Effector memory CD4-positive, alpha-beta T cell (primary cell): Measurements from ENCODE around the gene MEGF6.

ENCODE experiments used
- DNase-seq, 3 donors: peaks; one replicate each; pipeline ENCODE4 v3.0.0-alpha.2; 2020
- H3K27ac ChIP-seq: 2 replicates; pipeline ENCODE4 v1.7.0; 2013; ENCODE audit warnings: mild to moderate bottlenecking, low read length, moderate library complexity; ENCODE audit not compliant: insufficient read depth, poor library complexity, severe bottlenecking
- H3K27me3 ChIP-seq: replicated peaks from 2 replicates; pipeline ENCODE4 v1.7.0; 2013; ENCODE audit warnings: mild to moderate bottlenecking, low read length; ENCODE audit not compliant: insufficient read depth, control insufficient read depth, poor library complexity, severe bottlenecking
- H3K36me3 ChIP-seq: 2 replicates; pipeline ENCODE4 v1.7.0; 2013; ENCODE audit warnings: mild to moderate bottlenecking, low read length, moderate library complexity; ENCODE audit not compliant: control insufficient read depth, insufficient read depth
- H3K4me1 ChIP-seq: 2 replicates; pipeline ENCODE4 v1.7.0; 2013; ENCODE audit warnings: low read length, mild to moderate bottlenecking; ENCODE audit not compliant: control insufficient read depth, insufficient read depth, poor library complexity, severe bottlenecking
- H3K4me3 ChIP-seq: 2 replicates; pipeline ENCODE4 v1.7.0; 2013; ENCODE audit warnings: low read length, low read depth, mild to moderate bottlenecking; ENCODE audit not compliant: insufficient read depth, poor library complexity, severe bottlenecking
- H3K9me3 ChIP-seq: 2 replicates; pipeline ENCODE4 v1.7.0; 2013; ENCODE audit warnings: mild to moderate bottlenecking, low read length, moderate library complexity; ENCODE audit not compliant: control insufficient read depth

Gene MEGF6

DNA sequence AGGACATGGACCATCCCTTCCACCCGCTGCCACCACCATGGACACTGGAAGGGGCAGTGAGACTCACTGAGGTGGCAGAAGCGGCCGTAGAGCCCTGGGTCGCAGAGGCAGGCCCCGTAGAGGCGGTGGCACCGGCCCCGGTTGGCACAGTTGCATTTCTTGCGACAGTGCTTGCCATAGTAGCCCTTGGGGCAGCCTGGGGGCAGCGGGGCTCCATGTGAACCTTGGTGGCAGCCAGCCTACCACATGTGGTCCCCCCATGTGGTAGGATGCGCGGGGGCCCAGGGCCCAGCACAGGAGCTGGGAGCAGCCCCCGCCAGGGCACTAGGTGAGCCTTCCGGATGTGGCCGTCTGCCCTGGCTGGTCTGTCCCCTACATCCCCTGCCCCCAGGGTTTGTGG is 105.3 kb downstream of the MEGF6 start:
- Histone ChIP-seq H3K27me3 (no peaks in the 10 kb centered on the region), H3K4me3 (no peak overlapping the region), H3K36me3 (peaks cover 20% of the 10 kb centered on the region), H3K9me3 (no peaks in the 10 kb centered on the region), H3K27ac (no peak overlapping the region), H3K4me1 (no peaks in the 10 kb centered on the region)
- DNase-seq, result no peak

DNA sequence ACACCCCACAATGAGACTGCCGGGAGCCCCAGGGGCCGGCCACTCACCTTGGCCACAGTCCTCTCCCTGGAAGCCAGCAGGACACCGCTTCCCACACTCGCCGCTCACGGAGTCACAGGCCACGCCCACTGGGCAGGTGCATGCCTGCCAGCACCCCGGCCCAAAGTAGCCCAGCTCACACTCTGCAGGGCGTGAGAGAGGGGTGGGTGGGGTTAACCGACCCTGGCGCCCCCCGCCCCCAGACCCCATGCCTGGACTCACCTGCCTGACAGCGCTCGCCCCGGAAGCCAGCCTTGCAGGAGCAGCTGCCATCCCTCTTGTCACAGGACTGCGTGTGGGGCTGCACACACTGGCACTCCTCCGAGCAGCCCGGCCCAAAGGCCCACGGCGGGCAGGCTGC is 106.1 kb downstream of the MEGF6 start:
- no peak for DNase-seq
- H3K27ac ChIP-seq, result no peak overlapping the region
- peaks cover 20% of the 10 kb centered on the region for H3K36me3 ChIP-seq
- no peak overlapping the region for H3K4me3 ChIP-seq
- H3K27me3 ChIP-seq, result no peaks in the 10 kb centered on the region
- no peaks in the 10 kb centered on the region for H3K4me1 ChIP-seq
- H3K9me3 ChIP-seq, result no peaks in the 10 kb centered on the region

DNA sequence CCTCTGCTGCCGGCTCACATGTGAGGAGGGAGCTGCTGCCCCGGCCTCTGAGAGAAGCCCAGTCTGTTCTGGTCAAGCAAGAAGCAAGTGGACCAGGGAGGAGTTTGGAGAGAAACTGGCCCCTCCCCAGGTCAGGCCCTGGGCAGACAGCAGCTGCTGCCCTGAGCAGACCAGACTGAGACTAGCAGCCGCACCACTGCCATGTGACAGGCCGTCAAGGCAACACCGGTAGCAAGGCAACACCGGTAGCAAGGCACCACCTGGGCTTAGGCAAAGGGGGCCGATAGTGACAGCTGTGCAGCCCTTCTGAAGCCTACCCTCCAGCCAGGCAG is 106.5 kb downstream of the MEGF6 start:
- H3K9me3 ChIP-seq, result no peaks in the 10 kb centered on the region
- no peak overlapping the region for H3K27ac ChIP-seq
- no peaks in the 10 kb centered on the region for H3K4me1 ChIP-seq
- no peaks in the 10 kb centered on the region for H3K27me3 ChIP-seq
- H3K36me3 ChIP-seq, result peaks cover 20% of the 10 kb centered on the region
- no peak for DNase-seq
- H3K4me3 ChIP-seq, result no peak overlapping the region

DNA sequence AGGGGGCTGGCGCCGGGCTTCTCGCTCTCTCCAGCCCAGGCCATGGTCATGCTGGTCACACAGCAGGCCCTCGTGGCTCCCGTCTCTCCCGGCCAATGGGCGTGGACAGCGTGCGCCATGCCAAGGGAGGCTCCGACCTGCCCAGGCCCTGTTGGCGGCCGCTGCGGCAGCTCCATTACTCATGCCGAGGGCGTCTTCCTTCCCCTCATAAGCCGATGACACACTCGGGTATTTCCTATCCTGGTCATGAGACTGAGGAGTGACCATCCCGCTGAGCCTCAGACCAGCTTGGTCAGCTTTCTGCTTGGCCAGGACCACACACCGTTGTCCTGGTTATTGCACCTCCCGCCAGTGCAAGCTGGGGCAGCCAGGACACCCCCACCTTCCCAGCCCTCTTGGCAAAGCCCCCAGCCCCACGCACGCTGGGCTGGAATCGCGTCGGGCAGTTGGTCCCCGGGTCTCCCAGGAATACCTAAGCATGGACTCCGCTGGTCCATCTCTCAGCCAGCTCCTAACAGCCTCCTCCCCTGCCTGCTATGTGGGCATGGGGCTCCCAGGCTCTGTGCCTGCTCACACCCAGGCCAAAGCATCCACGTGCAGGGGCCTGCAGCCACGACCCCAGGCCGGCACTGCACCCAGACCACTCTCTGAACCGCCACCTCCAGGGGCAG is 107.0 kb downstream of the MEGF6 start:
- H3K36me3 ChIP-seq, result peaks cover 20% of the 10 kb centered on the region
- no peaks in the 10 kb centered on the region for H3K27me3 ChIP-seq
- H3K27ac ChIP-seq, result no peak overlapping the region
- H3K4me3 ChIP-seq, result no peak overlapping the region
- no peak for DNase-seq
- H3K4me1 ChIP-seq, result no peaks in the 10 kb centered on the region
- no peaks in the 10 kb centered on the region for H3K9me3 ChIP-seq

DNA sequence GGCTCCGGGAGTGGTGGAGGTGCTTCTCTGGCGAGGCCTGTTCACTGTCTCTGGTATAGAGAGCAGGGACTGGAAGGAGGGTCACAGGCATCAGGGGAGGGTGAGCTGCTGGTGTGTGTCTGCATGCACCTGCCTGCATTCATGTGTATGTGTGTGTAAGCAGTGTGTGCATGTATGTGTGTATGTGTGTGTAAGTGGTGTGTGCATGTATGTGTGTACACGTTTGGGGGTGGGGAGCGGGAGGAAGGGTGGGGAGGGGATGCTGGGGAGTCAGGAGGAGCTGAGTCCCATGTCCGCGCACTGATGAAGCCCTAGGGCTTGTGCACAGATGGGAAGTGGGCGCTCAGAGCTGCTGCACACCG is 107.8 kb downstream of the MEGF6 start:
- Histone ChIP-seq H3K27me3 (no peaks in the 10 kb centered on the region), H3K4me3 (no peak overlapping the region), H3K27ac (no peak overlapping the region), H3K36me3 (peaks cover 20% of the 10 kb centered on the region), H3K9me3 (no peaks in the 10 kb centered on the region), H3K4me1 (no peaks in the 10 kb centered on the region)
- no peak for DNase-seq

DNA sequence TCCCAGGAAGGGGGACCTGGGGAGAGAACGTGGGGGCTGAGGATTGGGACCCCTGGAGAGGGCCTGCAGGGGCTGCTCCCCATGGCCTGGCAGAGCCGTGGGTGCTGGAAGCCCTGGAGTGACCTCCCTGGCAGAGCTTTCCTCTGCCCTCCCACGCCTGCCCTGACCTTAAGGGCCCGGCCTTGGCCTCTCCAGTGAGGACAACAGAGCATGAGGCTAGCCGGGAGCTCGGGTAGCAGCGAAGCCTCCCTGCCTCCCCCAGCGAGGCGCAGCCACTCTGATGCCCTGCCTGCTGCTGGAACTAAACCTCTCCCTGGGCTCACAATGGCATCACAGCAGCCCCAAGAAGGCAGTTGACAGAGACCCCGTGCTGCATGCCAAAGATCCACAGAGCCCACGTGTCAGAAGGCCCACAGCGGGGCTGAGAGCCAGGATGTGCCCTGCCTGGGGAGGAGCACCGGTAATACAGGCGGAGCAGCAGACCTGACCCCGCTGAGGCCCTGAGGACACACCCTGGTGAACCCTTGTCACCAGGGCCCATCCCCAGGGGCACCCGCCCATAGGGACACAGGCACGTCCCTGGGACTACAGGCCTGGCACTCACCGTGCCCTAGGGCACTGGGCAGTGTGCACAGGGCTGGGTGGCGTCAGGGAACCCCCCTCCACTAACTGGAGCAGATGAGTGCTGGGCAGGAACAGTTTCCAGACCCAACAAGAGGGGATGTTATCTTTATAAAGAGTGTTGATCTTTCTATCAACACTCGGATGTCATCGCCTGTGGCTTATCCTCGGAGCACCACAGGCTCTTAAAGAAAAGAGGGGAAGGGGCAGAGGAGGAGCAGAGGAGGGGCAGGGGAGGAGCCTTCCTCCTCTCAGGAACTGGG is 108.4 kb downstream of the MEGF6 start:
- no peak overlapping the region for H3K27ac ChIP-seq
- H3K27me3 ChIP-seq, result no peaks in the 10 kb centered on the region
- H3K9me3 ChIP-seq, result no peaks in the 10 kb centered on the region
- no peaks in the 10 kb centered on the region for H3K4me1 ChIP-seq
- no peak for DNase-seq
- peaks cover 16% of the 10 kb centered on the region for H3K36me3 ChIP-seq
- H3K4me3 ChIP-seq, result no peak overlapping the region

DNA sequence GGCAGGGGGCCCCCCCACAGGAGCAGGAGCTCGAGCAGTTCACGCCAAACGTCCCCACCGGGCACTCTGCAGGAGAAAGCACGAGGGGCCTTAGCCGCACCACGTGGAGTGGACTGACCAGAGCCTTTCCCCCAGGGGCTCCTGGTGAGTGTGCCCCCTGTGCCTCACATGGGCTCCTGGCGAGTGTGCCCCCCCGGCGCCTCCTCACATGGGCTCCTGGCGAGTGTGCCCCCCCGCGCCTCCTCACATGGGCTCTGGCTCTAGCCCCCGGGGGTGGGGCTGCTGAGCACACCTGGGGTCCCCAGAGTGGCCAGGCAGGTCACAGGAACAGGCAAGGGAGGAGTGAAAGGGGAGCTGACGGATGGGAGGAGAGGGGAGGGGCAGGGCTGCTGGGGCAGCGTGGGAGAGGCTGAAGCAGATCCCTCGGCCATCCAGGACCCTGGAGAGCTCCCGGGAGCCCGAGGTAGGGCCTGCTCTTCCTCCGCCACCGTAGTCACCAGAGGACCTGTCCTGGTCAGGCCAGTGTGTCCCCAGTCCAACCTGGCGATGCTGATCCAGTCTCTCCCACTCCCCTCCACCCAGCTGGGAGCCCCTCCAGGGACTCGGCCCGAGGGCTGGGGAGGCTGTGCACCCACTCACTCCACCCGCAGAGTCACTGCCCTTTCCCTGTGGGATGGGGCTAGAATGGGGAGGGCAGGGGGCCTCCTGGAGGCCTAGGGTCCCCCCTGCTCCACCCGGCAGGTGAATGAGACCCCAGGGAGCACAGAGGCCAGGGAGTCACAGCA is 109.3 kb downstream of the MEGF6 start:
- Histone ChIP-seq H3K36me3 (peaks cover 9% of the 10 kb centered on the region), H3K4me3 (no peak overlapping the region), H3K9me3 (no peaks in the 10 kb centered on the region), H3K27ac (no peak overlapping the region), H3K27me3 (no peaks in the 10 kb centered on the region), H3K4me1 (no peaks in the 10 kb centered on the region)
- DNase-seq, result peak in 1 of 3 donors; percentile 20

DNA sequence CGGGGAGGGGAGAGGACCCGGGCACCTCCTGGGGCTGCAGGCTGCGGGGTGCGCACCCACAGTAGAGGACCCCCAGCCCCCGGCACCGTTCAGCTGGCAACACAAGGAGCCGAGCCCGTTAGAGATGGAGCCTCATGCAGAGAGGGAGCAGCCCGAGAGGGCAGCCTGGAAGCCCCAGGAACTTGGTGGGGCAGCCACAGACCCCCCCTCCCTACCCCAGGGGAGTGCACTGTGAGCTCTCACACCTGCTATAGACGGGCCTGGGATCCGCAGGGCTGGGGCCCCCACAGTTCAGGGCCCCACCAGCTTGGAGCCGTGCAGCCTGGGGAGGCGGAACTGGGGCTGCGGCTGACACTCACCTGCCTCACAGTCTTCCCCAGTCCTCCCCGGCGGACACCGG is 109.9 kb downstream of the MEGF6 start:
- no peak for DNase-seq
- no peaks in the 10 kb centered on the region for H3K9me3 ChIP-seq
- H3K4me3 ChIP-seq, result no peak overlapping the region
- no peaks in the 10 kb centered on the region for H3K27me3 ChIP-seq
- no peaks in the 10 kb centered on the region for H3K4me1 ChIP-seq
- peaks cover 9% of the 10 kb centered on the region for H3K36me3 ChIP-seq
- no peak overlapping the region for H3K27ac ChIP-seq

DNA sequence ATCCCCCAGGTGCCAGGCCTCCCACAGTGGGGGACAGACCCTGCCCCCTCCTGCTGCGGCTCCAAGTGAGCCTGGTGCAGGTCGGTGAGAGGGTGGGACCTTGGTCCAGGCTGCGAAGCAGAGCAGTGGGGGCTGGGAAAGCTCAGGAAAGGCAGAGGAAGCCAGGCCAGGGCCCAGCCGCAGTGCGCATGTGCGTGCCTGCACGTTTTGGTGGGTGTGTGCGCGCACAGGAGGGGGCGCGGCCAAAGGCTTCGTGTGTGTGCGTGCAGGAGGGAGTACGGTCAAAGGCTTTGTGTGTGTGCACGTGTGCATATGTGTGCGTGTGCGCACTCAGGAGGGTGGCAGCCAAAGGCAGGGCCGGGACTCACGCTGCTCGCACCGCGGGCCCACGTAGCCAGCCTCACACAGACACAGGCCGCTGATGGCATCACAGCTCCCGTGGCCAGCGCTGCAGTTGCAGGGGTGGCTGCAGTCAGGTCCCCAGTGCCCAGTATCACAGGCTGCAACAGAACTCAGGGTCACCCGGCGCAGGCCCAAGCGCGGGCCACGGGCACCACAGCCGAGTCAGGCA is 111.0 kb downstream of the MEGF6 start:
- no peak overlapping the region for H3K27ac ChIP-seq
- H3K4me1 ChIP-seq, result no peaks in the 10 kb centered on the region
- DNase-seq, result no peak
- no peaks in the 10 kb centered on the region for H3K27me3 ChIP-seq
- H3K9me3 ChIP-seq, result no peaks in the 10 kb centered on the region
- H3K36me3 ChIP-seq, result peaks cover 9% of the 10 kb centered on the region
- no peak overlapping the region for H3K4me3 ChIP-seq
